Measurements from ENCODE around the gene GPANK1. TPM values are rescaled to one million over a fixed set of nuclear protein-coding genes. Genes with fewer than 3 reads are reported as not detected.

GPANK1 gene
- total RNA-seq, 4 donors from 2014 or later = 6.9 to 16.0 (median 10.9) TPM

DNA sequence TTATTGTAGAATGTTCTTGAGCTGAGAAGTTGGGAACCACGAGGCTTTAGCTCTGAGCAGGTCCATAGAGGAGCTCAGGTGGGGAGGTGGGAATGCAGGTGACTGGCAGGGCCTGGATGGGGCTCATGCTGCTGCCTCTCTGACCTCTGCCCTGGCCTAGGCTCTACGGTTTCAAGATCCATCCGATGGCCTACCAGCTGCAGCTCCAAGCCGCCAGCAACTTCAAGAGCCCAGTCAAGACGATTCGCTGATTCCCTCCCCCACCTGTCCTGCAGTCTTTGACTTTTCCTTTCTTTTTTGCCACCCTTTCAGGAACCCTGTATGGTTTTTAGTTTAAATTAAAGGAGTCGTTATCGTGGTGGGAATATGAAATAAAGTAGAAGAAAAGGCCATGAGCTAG lies 4.9 kb upstream of the GPANK1 start, which contains the start of gene LY6G5B:
TSS of gene LY6G5B (plus strand) at position 301 of the 400 bp plus-strand sequence. CDS start 975 bp downstream, outside the sequence.
- DNase-seq = no peak
- intact Hi-C loops (cut with DNase I) = no loop called here

DNA sequence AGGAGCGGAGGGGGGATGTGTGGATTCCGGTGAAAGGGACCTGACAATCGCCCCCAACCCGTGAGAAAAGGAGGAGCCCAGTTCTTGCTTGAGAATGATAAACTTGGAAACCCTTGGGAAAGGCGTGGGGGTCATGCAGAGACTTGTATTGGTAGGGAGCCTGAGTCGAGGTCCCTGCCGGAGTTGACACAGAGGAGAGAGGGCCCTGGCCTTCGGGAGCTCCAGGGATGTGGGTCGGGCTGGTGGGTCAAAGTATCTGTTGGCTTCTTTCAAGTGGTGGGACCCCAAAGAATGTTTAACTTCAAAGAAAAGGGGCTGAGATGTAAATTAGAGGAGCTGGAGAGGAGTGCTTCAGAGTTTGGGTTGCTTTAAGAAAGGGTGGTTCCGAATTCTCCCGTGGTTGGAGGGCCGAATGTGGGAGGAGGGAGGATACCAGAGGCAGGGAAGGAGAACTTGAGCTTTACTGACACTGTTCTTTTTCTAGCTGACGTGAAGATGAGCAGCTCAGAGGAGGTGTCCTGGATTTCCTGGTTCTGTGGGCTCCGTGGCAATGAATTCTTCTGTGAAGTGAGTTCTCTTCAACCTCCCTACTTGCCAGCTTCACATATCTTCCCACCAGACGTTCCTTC lies 1.7 kb upstream of the GPANK1 start:
- Histone ChIP-seq H3K9me3 (no peaks in the 10 kb centered on the region), H3K27me3 (no peaks in the 10 kb centered on the region), H3K4me1 (peaks cover 19 to 61% (median 32%) of the 10 kb centered on the region in 3 donors), H3K4me3 (peak overlapping the region; percentile 84 to 92 (median 89)), H3K27ac (peak overlapping the region; percentile 93 to 99 (median 99)), H3K36me3 (peaks cover 35 to 70% (median 44%) of the 10 kb centered on the region in 3 donors)
- TF ChIP-seq, protein P1, sequence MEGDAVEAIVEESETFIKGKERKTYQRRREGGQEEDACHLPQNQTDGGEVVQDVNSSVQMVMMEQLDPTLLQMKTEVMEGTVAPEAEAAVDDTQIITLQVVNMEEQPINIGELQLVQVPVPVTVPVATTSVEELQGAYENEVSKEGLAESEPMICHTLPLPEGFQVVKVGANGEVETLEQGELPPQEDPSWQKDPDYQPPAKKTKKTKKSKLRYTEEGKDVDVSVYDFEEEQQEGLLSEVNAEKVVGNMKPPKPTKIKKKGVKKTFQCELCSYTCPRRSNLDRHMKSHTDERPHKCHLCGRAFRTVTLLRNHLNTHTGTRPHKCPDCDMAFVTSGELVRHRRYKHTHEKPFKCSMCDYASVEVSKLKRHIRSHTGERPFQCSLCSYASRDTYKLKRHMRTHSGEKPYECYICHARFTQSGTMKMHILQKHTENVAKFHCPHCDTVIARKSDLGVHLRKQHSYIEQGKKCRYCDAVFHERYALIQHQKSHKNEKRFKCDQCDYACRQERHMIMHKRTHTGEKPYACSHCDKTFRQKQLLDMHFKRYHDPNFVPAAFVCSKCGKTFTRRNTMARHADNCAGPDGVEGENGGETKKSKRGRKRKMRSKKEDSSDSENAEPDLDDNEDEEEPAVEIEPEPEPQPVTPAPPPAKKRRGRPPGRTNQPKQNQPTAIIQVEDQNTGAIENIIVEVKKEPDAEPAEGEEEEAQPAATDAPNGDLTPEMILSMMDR (IDR thresholded peaks at IDR 0.05) = no peak
- no peak for TF ChIP-seq POLR2A (IDR thresholded peaks at IDR 0.05)
- DNase-seq = no peak
- intact Hi-C loops (cut with DNase I) = no loop called here
- 1 to 5% methylated on average over 14 to 15 of the region's 15 CpGs for WGBS, 2 donors

More for the DNA sequence above, 4.9 kb upstream of the GPANK1 start, which contains the start of gene LY6G5B:
- no peak within 1 kb of the TSS for H3K27ac ChIP-seq
- H3K36me3 ChIP-seq = peaks cover 44 to 77% (median 50%) of the 10 kb centered on the region in 3 donors
- H3K4me3 ChIP-seq = no peak within 1 kb of the TSS
- WGBS, 2 donors = 60 to 83% methylated on average over 1 to 4 of the region's 8 CpGs
- TF ChIP-seq, protein P1 (IDR thresholded peaks at IDR 0.05) = no peak
- TF ChIP-seq POLR2A (IDR thresholded peaks at IDR 0.05) = no peak
- H3K4me1 ChIP-seq = peaks cover 8 to 29% (median 19%) of the 10 kb centered on the region in 3 donors
- H3K9me3 ChIP-seq = no peaks in the 10 kb centered on the region
- no peaks in the 10 kb centered on the region for H3K27me3 ChIP-seq

GRCh38 chr6:31665501-31666336 lies 922 bp upstream of the GPANK1 start, which contains the start of gene CSNK2B:
CSNK2B (plus strand) TSS chr6:31666080; CDS start chr6:31666832, 752 bp downstream.
- peak; percentile 93 for DNase-seq
- Histone ChIP-seq H3K27ac (peak within 1 kb of the TSS; percentile 93 to 99 (median 99)), H3K27me3 (no peaks in the 10 kb centered on the region), H3K9me3 (no peaks in the 10 kb centered on the region), H3K36me3 (peaks cover 28 to 62% (median 39%) of the 10 kb centered on the region in 3 donors), H3K4me1 (peaks cover 19 to 69% (median 32%) of the 10 kb centered on the region in 3 donors), H3K4me3 (peak within 1 kb of the TSS; percentile 84 to 92 (median 89))
- WGBS, 2 donors = 2% methylated on average over 9 to 23 of the region's 63 CpGs
- intact Hi-C loops (cut with DNase I) = no loop called here
- TF ChIP-seq, protein P1 (IDR thresholded peaks at IDR 0.05) = peak in 1 of 6 experiments; percentile 12
- TF ChIP-seq POLR2A (IDR thresholded peaks at IDR 0.05) = peak in 3 of 4 donors; percentile 68 to 87 (median 73)

GRCh38 chr6:31663961-31664789 lies 622 bp downstream of the GPANK1 start:
- intact Hi-C loops (cut with DNase I) = no loop called here
- Histone ChIP-seq H3K27ac (peak overlapping the region; percentile 93 to 99 (median 99)), H3K4me3 (peak overlapping the region; percentile 84 to 92 (median 89)), H3K36me3 (peaks cover 12 to 49% (median 25%) of the 10 kb centered on the region in 3 donors), H3K27me3 (no peaks in the 10 kb centered on the region), H3K9me3 (no peaks in the 10 kb centered on the region), H3K4me1 (peaks cover 23 to 77% (median 38%) of the 10 kb centered on the region in 3 donors)
- WGBS, 2 donors = 9 to 18% methylated on average over 12 to 13 of the region's 17 CpGs
- peak in 1 of 4 donors; percentile 6 for TF ChIP-seq POLR2A (IDR thresholded peaks at IDR 0.05)
- TF ChIP-seq, protein P1 (IDR thresholded peaks at IDR 0.05) = no peak
- DNase-seq = no peak

Measured in esophagus squamous epithelium (tissue), 5 donors.